ENCODE data around the gene PHF19.

GRCh38 chr9:120868676-120869359, 8.2 kb downstream of the PHF19 start:
- peak; percentile 16 for TF ChIP-seq CTCF (IDR thresholded peaks at IDR 0.05; ENCODE audit: low read depth, low read length)
- TF ChIP-seq MAX (IDR thresholded peaks at IDR 0.05; ENCODE audit: low read depth, low read length) = no peak
